SJSA1 (cell line): ENCODE measurements around the gene ZNF341. TPM values are rescaled to one million over a fixed set of nuclear protein-coding genes. Genes with fewer than 3 reads are reported as not detected.
A peak's percentile ranks its signal among the peaks of the same experiment; 100 is the strongest.
"Not testable (repeated sequence)": the region's sequence is repeated elsewhere in the genome, so short reads cannot be mapped to it uniquely, and the experiment has no call there.

Experiments
- DNase-seq, 2 experiments: peaks; one replicate each; pipeline ENCODE4 v3.0.0-alpha.2; 2015 to 2020; ENCODE audit warnings: low spot score in 2 of 2, low read depth in 1 of 2
- H3K27ac ChIP-seq: fragments of 250-450 bp; sonication (Bioruptor Pico); 2 replicates; pipeline ENCODE4 v1.5.1; 2020; ENCODE audit warnings: mild to moderate bottlenecking, moderate library complexity
- H3K27me3 ChIP-seq: fragments of 250-450 bp; sonication (Bioruptor Pico); replicated peaks from 2 replicates; pipeline ENCODE4 v1.5.1; 2020; ENCODE audit warnings: mild to moderate bottlenecking, moderate library complexity
- H3K36me3 ChIP-seq: fragments of 250-450 bp; sonication (Bioruptor Pico); 2 replicates; pipeline ENCODE4 v1.5.1; 2020; ENCODE audit warnings: mild to moderate bottlenecking
- H3K4me1 ChIP-seq: fragments of 250-450 bp; sonication (Bioruptor Pico); replicated peaks from 2 replicates; pipeline ENCODE4 v1.6.1; 2021; ENCODE audit warnings: mild to moderate bottlenecking
- H3K4me3 ChIP-seq: fragments of 250-450 bp; sonication (Bioruptor Pico); 2 replicates; pipeline ENCODE4 v1.5.1; 2020; ENCODE audit warnings: mild to moderate bottlenecking
- H3K9me3 ChIP-seq: fragments of 250-450 bp; sonication (Bioruptor Pico); replicated peaks from 2 replicates; pipeline ENCODE4 v1.5.1; 2020; ENCODE audit warnings: mild to moderate bottlenecking
- total RNA-seq: library from RNA; depleted of rRNA; stranded (reverse); fragments of >200 nt; shearing (Covaris generic); gene quantifications from 2 replicates; pipeline ENCODE4 v1.2.3, GENCODE V29; 2014

ZNF341 gene
- total RNA-seq, 1 experiment from 2014 or later = 2.1 TPM

DNA sequence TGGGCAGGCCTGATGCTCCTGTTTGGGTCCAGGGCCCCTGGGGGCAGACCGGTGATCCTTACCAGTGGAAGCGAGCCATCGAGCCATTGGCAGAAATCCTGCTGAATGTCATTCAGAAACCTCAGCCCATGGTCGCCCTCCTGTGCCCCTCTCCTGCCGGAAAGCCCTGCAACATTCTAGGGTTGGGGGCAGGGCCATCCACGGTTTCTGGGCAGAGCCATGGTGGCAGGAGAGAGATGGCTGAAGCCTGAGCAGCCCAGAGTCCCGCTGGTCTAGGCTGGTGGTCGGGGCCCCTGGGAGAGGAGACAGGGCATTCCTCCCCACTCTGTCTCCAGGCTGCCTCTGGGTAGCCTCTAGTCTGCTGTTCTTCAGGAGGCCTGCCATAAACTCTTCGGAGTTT is 59.7 kb downstream of the ZNF341 start:
- H3K27ac ChIP-seq = no peak overlapping the region
- no peak overlapping the region for H3K4me3 ChIP-seq
- no peaks in the 10 kb centered on the region for H3K27me3 ChIP-seq
- no peaks in the 10 kb centered on the region for H3K9me3 ChIP-seq
- H3K4me1 ChIP-seq = peaks cover 9% of the 10 kb centered on the region
- no peak for DNase-seq
- H3K36me3 ChIP-seq = no peaks in the 10 kb centered on the region

DNA sequence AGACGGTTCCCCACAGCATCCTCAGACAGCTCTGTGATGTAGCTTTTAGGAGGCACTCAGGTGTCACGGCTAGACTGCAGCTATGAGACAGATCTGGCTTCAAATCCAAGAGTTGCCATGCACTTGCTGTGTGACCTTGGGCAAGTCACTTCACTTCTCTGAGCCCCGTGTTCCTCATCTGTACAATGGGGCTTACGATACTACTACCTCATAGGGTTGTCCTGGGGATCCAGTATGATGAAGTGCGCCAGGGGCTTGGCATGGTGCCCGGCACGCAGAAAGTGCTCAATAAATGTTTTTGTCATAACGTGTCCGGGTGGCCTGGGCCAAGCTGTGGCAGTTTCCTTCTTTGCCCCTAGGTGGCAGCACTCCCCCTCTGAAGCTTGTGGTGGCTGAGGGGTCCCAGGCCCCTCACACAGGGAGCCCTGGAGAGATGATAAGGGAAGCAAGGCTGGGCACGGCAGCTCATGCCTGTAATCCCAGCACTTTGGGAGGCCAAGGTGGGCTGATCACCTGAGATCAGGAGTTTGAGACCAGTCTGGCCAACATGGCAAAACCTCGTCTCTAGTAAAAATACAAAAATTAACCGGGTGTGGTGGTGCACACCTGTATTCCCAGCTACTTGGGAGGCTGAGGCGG is 60.3 kb downstream of the ZNF341 start:
- peak; percentile 33 to 54 for DNase-seq
- Histone ChIP-seq H3K4me1 (peaks cover 14% of the 10 kb centered on the region), H3K36me3 (no peaks in the 10 kb centered on the region), H3K9me3 (no peaks in the 10 kb centered on the region), H3K4me3 (no peak overlapping the region), H3K27me3 (no peaks in the 10 kb centered on the region), H3K27ac (no peak overlapping the region)

DNA sequence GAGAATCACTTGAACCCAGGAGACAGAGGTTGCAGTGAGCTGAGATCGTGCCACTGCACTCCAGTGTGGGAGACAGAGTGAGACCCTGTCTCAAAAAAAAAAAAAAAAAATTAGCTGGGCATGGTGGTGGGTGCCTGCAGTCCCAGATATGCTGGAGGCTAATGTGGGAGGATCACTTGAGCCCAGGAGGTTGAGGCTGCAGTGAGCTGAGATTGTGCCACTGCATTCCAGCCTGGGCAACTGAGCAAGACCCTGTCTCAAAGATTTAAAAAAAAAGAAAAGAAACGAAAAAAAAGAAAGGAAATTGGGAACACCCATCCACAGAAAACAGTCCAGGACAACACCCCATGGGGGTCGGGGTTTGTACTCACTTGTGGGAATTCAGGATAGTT is 60.8 kb downstream of the ZNF341 start:
- peaks cover 14% of the 10 kb centered on the region for H3K4me1 ChIP-seq
- DNase-seq, H3K9me3 ChIP-seq, H3K27ac ChIP-seq, H3K36me3 ChIP-seq, H3K4me3 ChIP-seq, H3K27me3 ChIP-seq: not testable (repeated sequence)

DNA sequence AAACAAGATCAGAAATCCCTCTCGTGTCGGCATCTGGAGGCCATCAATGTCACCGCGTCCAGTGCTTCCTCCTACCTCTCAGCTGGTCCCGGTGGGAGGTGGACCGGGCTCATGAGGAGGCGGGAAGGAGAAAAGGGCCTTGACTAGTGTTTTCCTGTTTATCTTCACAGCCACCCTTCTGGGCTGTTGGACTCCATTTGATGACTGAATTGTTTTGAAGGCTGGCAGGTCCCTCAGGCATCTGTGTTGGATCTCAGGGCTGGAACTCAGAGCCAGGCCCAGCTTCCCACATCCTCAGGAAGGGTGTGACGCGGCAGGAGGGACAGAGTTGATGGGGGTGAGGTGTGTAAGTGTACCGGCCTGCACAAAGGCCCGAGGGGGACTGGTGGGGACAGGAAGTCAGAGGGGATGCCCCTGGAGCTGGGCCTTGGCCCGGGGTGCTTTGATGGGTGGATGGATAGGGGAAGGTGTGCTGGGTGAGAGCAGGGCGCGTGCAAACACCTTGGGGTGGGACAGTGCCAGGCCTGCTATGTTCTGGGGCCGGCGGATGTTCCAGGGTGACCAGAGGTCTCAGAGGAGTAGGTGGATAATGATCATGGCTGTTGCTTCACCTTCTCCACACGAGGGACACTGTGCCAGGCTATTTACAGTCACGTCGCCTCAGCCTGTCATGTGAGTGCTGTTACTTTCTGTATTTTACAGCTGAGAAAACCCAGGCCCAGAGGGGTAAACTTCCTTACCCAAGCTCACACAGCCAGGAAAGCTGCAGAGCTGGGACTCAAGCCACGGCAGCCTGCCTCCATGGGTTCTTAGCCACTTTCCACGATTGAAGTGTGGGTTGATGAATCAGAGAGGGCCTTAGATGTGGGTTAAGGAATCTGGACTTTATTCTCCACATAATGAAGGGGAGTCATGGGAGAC is 61.5 kb downstream of the ZNF341 start:
- Histone ChIP-seq H3K36me3 (no peaks in the 10 kb centered on the region), H3K9me3 (no peaks in the 10 kb centered on the region), H3K27me3 (no peaks in the 10 kb centered on the region), H3K4me1 (peaks cover 14% of the 10 kb centered on the region), H3K4me3 (no peak overlapping the region), H3K27ac (no peak overlapping the region)
- no peak for DNase-seq

DNA sequence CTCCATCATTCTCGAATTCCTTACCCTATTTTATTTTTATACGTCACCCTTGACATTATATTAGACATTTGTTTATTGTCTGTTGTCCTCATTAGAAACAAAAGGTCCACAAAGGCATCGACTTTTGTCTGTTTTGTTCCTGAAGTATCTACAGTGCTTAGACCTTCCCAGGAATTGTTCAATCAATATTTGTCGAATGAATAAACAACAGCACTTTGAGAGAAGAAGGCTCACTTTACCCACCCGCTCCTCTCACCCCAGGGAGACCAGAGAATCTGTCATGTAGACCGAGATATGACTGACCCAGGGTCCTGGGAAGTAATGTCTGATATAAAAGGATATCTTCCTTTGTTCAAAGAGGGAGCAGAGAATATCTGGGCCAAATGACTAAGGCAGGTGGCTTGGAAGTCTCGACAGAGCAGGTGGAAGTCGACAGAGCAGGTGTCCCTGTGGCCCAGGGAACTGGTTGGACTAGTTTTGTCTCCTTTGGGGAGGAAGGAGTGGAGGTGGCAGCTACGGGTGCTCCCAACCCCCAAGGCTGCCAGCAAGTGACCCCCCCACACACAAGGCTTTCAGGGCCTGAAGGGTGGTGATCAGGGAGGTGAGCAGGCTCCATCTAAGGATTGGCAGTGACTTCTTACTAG is 64.6 kb downstream of the ZNF341 start:
- DNase-seq = no peak
- Histone ChIP-seq H3K36me3 (no peaks in the 10 kb centered on the region), H3K9me3 (no peaks in the 10 kb centered on the region), H3K4me3 (no peak overlapping the region), H3K27ac (no peak overlapping the region), H3K4me1 (0 out of 2 replicates have a peak, but pooled peaks cover 4% of the 10 kb centered on the region), H3K27me3 (no peaks in the 10 kb centered on the region)

DNA sequence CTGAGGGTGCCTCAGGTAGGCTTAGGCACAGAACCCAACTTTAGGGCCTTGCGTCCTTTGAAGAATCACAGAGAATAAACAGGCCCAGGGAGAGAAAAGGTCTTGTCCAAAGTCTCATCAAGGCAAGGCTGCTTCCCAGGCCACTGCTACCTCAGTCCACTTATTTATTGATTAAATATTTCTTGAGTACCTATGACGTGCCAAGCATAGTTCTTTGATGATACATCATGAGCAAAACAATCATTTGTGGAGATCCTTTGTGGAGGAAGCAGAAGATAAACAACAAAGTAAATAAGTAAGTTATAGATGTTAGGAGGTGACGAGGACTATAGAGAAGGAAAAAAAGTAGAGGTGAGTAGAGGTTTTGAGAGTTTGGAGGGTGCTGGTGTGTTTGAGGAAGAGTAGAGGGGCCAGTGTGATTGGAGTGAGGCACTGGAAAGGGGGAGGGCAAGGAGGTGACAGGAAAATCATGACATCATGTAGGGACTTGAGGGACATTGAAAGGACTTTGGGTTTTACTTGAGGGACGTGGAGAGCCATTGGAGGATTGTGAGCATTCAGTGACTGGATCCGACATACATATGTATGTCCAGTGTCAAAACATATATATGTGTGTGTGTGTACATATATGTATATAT is 65.2 kb downstream of the ZNF341 start:
- H3K36me3 ChIP-seq = no peaks in the 10 kb centered on the region
- no peak overlapping the region for H3K4me3 ChIP-seq
- DNase-seq = no peak
- H3K27me3 ChIP-seq = no peaks in the 10 kb centered on the region
- H3K4me1 ChIP-seq = 0 out of 2 replicates have a peak, but pooled peaks cover 4% of the 10 kb centered on the region
- H3K9me3 ChIP-seq = no peaks in the 10 kb centered on the region
- H3K27ac ChIP-seq = no peak overlapping the region

DNA sequence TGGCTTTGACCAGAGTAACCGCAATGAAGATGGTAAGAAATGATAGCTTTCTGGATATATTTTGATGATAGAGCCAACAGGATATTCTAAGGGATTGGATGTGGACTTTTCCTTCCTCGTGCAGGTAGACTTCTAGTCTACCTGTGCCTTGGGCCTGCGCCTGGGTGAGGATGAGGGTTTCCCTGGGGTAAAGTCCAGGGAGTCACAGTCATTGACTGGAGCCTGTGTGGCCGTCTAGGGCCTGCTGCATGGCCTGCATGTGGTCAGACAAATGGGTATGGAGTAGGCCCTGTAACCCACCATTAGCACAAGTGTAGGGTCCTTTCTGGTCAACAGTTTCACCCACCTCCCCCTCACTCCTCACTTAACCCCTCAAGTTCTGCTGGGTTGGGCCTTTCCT is 66.6 kb downstream of the ZNF341 start:
- H3K27me3 ChIP-seq = no peaks in the 10 kb centered on the region
- H3K36me3 ChIP-seq = no peaks in the 10 kb centered on the region
- H3K9me3 ChIP-seq = no peaks in the 10 kb centered on the region
- no peak for DNase-seq
- no peak overlapping the region for H3K27ac ChIP-seq
- no peak overlapping the region for H3K4me3 ChIP-seq
- H3K4me1 ChIP-seq = peaks cover 5% of the 10 kb centered on the region

DNA sequence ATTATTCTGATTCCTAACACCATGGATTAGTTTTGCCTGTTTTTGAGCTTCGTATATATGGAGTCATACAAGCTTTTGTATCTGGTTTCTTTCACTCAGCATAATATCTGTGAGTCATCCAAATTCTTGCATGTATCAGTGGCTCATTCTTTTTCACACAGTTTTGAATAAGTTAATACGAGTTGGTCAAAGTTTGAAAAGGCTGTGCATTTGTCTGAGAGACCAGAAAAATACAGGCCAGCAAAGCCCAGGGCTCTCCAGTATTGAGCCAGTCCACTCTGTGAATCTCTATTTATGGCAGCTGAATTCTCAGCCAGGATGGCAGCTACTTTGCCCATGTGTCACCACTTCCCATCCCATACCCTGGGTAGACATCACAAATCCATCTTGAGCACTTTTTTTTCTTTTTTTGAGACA is 72.1 kb downstream of the ZNF341 start:
- Histone ChIP-seq H3K36me3 (no peaks in the 10 kb centered on the region), H3K4me1 (peaks cover 17% of the 10 kb centered on the region), H3K9me3 (no peaks in the 10 kb centered on the region), H3K27me3 (no peaks in the 10 kb centered on the region), H3K4me3 (no peak overlapping the region), H3K27ac (peak overlapping the region; percentile 49)
- peak in 1 of 2 experiments; percentile 60 for DNase-seq

DNA sequence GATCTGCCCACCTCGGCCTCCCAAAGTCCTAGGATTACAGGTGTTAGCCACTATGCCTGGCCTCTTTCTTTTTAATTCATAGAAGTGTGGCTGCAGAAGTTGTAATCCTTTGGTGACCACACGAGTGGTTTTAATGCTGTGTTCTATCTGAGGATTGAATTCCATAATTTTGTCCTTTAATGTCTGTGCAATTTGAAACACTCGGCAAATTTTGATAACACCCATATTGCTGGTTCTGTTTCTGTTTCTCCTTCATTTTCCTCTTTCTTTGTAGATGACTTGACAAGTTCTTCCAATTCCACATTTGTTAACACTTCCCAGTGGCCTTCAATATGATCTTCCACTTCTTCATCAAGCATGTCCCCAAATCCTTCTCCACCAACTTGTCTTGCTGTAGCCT is 76.6 kb downstream of the ZNF341 start:
- Histone ChIP-seq H3K9me3 (no peaks in the 10 kb centered on the region), H3K4me3 (no peak overlapping the region), H3K36me3 (peaks cover 6% of the 10 kb centered on the region), H3K27ac (no peak overlapping the region), H3K4me1 (peaks cover 24% of the 10 kb centered on the region), H3K27me3 (no peaks in the 10 kb centered on the region)
- DNase-seq = no peak

DNA sequence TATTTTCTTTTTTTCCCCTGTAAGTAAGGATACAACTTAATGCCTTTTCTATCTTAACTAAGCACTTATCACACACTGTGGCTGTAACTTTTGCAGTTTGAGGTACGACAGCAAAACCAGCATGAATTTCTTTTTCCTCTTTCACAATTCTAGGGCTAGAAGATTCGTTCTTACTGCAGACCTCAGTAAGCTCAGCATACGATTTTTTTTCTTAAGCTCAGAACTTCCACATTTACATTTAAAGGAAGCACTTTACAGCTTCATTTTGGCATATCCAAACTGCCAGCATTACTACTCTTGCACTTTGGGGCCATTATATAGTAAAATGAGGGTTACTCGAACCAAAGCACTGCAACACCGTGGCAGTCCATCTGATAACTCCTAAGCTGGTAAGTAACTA is 78.5 kb downstream of the ZNF341 start:
- peaks cover 6% of the 10 kb centered on the region for H3K36me3 ChIP-seq
- H3K4me3 ChIP-seq = no peak overlapping the region
- H3K9me3 ChIP-seq = no peaks in the 10 kb centered on the region
- no peaks in the 10 kb centered on the region for H3K27me3 ChIP-seq
- DNase-seq = no peak
- H3K4me1 ChIP-seq = peaks cover 6% of the 10 kb centered on the region
- H3K27ac ChIP-seq = no peak overlapping the region

DNA sequence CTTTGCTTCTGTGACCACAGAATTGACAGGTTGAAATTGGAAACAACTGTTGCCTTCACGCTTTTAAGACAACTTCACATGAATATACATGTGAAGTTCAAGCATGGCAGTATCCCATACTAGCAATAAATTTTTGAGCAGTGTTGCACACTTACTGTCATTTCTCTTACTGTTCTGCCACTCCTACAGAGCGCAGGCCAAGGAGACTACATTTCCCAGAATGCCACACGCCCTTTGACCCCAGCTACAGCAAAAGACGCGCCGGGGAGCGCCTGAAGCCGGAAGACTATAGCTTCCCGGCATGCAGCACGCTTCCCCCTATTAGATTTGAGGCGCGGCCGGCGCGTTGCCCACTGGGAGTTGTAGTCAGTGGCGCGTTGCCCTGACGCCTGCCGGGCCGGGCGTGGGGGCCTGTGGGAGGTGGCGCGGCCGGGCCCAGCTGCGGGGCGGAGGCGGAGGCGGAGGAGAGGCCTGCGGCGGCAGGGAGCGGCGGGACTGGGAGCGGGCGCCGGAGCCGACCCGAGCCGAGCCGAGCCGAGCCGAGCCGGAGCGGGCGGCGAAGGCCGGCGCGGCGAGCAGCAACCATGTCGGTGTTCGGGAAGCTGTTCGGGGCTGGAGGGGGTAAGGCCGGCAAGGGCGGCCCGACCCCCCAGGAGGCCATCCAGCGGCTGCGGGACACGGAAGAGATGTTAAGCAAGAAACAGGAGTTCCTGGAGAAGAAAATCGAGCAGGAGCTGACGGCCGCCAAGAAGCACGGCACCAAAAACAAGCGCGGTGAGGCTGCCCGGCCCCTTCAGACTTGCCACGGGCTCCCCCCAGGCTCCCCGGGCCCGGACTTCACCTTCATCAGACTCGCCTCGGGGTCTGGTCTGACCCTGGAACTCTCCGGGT is 79.3 kb downstream of the ZNF341 start, which contains the start of gene CHMP4B:
TSS of gene CHMP4B (plus strand) at position 464 of the 891 bp plus-strand sequence. CDS start at position 585, 121 bp downstream.
- peaks cover 11% of the 10 kb centered on the region for H3K36me3 ChIP-seq
- no peaks in the 10 kb centered on the region for H3K27me3 ChIP-seq
- DNase-seq = peak; percentile 97 to 99
- peak within 1 kb of the TSS; percentile 67 for H3K27ac ChIP-seq
- H3K9me3 ChIP-seq = no peaks in the 10 kb centered on the region
- H3K4me1 ChIP-seq = peaks cover 6% of the 10 kb centered on the region
- peak within 1 kb of the TSS; percentile 87 for H3K4me3 ChIP-seq

DNA sequence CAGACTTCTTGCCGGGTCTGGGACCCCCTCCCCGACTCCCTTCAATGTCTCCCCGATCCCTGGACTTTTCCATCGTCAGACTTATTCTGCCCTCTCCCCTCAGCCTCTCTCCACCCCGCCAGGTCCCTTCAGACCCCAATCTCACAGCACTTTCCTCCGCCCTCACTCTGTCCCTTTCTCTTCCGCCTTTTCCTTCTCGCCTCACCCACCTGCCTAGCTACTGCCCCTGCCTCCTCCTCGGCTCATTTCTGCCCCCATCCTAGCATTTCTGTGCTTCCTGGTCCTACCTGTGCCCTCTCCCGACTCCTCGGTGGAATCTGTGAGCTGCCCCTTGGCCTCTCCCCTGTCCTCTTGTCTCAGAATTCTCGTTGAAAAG is 80.0 kb downstream of the ZNF341 start:
- Histone ChIP-seq H3K4me1 (peaks cover 6% of the 10 kb centered on the region), H3K27ac (peak overlapping the region; percentile 67), H3K36me3 (peaks cover 11% of the 10 kb centered on the region), H3K9me3 (no peaks in the 10 kb centered on the region), H3K4me3 (peak overlapping the region; percentile 87), H3K27me3 (no peaks in the 10 kb centered on the region)
- no peak for DNase-seq
